HG03469 (cell line): ENCODE data around the gene M1AP.

ENCODE experiments used
- ATAC-seq: cut with Tn5 transposase; IDR thresholded peaks from one replicate; pipeline ENCODE4 v1.9.1; 2021; ENCODE audit warnings: mild to moderate bottlenecking, moderate library complexity, moderate number of reproducible peaks; ENCODE audit not compliant: unreplicated experiment

M1AP gene

GRCh38 chr2:74507926-74508520 is 140.1 kb downstream of the M1AP start:
- no peak for ATAC-seq
